Measurements from ENCODE around the gene PLCG2.
A peak's percentile ranks its signal among the peaks of the same experiment; 100 is the strongest.
"Not testable (repeated sequence)": the region's sequence is repeated elsewhere in the genome, so short reads cannot be mapped to it uniquely, and the experiment has no call there.

Gene PLCG2

GRCh38 chr16:81850197-81850944, 71.3 kb downstream of the PLCG2 start:
- no peak for DNase-seq

GRCh38 chr16:81852347-81852746, 73.3 kb downstream of the PLCG2 start:
- DNase-seq, result no peak

GRCh38 chr16:81855552-81856153, 76.6 kb downstream of the PLCG2 start:
- no peak for DNase-seq

DNA sequence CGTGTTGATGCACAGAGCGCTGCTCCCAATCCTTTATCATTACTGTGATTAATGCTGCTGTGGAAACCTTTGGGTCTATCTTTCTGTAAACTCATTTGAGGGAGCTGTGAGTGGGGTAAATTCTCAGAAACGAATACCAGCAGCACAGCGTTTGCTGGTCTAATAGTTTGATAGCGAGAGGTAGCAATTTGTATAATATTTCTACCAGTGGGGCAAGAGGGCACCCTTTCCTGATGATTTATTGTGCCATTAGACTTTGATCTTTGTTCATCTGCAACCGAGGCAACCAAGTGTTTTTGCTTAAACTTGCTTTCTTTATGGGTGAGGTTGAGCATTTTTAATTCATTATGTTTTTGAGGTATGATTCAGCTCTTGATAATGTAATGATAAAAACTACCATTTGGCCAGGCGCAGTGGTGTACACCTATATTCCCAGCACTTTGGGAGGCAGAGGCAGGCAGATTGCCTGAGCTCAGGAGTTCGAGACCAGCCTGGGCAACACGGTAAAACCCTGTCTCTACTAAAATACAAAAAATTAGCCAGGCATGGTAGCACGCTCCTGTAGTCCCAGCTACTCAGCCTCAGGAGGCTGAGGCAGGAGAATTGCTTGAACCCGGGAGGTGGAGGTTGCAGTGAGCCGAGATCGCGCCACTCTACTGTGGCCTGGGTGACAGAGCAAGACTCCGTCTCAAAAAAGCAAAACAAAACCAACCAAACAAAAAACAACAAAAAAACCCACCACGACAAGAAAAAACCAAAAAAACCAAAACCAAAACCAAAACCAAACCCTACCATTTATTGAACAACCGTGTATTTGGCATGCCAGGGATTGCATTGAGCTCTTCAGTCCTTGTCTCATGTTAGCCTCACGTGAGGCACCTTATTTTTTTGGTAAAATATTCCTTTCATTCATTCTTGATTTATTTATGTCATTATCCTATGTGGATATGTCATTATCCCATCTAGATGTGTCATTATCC, 81.5 kb downstream of the PLCG2 start:
- DNase-seq, result no peak

DNA sequence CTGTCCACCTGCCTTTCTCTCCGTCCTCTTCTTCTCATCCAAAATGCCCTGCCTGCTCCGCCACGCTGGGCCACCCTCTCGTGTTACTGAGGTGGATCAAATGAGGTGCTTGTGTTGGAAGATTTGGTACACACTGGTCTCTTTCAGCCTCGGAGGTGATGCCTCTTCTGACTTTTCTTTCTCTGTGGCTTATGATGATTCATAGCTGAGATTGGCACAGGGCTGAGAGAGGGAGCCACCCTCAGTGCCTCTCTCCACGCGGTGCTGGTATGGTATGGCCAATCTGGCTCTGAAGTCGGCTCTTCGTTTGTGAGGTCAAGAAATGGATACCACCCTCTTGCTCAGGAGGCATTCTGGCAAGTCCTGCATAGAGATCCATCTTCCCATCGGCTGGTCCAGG, 82.4 kb downstream of the PLCG2 start:
- no peak for DNase-seq

DNA sequence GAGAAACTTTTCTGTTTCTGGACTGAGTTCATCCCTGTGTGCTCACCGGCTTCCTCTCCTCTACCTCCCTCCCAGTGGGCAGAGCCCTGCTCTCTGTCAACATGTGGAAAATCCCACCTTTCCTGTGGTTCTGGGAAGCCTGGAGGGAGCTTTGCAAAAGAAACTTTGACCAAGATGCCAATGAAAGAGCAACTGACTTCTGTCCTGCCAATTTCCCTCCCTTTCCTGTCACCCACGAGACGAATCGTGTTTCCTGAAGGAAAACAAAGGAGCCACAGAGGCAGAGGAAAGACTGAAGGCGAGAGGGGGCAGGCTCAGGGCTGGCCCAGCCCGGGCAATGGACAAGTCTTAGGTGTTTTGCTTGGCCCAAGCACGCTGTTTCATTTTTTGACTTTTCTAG, 82.8 kb downstream of the PLCG2 start:
- no peak for DNase-seq

DNA sequence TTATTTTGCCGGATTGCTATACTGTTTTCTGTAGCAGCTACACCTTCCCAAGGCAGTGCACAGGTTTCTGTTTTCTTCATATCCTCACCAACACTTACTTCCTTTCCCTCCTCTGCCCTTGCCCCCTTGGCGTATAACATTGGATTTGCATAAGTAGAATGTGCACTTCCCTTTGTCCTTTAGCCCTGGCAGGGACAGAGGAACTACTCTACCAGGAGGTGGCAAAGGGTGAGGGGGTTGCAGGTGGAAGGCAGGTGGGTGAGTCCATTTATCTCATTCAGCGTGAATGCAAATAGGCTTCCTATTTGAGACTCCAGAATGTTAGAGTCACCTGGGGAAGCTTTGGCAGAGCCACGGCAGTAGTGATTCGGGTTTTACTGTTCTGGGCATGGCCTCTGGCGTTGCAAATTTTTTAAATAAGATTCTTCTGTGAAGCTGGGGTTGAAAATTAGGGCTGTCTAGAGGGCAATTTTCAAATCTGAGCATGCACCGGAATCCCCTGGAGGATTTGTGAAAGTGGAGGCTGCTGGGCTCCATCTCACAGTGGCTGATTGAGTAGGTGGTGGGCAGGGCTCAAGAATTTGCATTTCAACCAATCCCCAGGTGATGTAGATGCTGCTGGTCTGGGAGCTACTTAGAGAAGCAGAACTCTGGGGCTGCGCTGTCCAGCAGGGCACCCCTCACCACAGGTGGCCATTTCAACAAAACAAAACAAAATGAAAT, 84.7 kb downstream of the PLCG2 start:
- no peak for DNase-seq

DNA sequence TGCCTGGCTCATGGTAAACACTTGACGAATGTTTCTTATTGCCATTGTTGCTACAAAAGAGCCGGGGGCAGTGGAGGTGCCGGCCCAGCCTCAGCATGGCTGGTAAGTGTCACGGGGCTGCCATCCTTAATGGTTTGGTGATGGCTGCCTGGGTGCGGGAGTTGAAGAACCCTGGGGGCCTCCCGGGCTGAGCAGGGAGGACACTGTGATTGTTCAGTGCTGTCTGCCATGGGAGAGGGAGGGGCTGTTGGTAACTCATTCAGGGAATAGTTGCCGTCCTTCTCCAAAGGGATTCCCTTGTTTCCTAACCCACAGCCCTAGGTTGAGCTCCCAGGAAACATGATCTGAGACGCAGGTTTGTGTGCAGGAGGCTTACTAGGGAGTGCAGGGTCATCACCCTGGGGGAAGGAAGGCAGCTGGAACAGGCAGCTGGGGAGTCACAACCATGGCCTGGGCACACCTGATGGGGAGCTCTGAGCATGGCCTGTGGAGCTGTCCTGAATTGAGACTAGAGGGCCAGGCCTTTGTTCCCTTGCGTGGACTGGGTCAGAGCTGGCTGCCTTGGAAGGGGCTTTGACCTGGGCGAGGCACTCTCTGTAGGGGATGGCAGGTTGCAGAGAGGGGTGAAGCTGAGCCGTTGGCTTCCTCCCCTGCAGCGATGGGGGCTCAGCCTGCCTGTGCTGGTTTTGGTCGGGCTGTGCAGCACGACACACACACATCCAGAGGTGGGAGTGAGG, 85.7 kb downstream of the PLCG2 start:
- DNase-seq, result no peak

GRCh38 chr16:81866820-81867440, 87.8 kb downstream of the PLCG2 start:
- DNase-seq, result no peak

DNA sequence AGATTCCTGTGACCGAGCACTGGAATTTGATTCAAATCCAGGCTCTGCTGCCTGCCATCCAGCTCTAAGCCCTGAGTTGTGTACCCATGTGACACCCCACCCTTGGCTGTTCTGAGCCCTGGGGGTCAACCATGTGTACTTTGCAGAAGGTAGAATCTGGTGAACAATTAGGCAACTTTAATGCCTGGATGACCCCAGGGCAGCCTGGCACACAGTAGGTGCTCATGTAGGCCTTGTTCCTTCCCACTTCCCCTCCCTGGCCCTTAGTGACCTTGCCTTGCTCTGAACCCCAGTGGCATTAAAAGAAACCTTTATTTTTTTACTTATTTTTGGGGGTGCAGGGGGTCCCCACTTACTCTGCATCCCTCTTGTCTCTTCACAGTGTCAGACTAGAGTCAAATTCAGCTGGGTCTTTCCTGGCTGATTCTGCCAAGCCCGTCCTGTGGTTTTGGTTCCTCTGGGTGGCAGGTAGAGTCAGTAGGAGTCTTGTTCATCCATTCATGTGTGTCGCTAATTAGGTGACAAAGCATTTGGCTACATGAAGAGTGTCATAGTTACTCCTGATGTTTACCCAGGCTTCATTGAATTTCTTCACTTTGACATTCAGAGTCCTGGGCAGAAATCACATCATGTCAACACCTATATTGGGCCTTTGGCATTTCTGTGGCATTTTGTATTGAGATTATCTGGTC, 89.1 kb downstream of the PLCG2 start:
- DNase-seq, result no peak

DNA sequence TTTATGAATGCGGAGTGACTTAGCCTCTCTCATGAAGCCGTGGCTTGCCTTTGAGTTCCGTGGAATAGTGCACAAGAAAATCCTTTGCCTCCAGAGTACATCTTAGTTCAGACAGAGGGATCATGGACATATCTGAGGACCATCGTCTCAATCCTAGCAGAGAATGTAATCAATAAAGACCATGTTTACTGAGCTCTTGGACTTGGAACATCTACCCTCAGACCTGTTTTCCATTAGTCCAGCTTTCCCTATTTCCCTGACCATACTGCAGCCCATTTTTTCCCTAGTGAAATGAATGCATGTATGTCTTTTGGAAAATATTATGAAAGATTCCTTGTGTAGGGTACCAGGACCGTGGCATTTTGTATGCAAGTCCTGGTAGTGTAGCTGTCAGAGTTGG, 90.2 kb downstream of the PLCG2 start:
- no peak for DNase-seq

DNA sequence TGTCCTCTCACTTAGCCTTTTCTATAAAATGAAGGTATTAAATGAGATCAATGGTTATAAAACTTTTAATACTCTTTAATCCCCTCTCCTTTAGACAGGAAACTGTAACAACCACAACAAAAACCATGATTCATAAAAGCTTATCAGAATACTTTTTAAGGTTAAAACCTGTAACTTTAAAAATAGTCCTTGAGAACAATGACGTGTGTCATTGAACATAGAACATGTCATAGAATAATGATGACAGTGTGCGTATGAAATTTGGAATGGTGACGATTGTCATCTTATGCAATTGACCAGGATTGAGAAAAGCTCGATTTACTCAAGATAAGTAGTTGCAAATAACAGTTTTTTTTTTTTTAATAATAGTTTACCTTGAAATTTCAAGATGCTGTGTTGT, 94.1 kb downstream of the PLCG2 start:
- no peak for DNase-seq

- DNase-seq, result peak; percentile 49 to 56
These were observed 95.0 kb downstream of the PLCG2 start for GRCh38 chr16:81873843-81874752.

- DNase-seq, result no peak
These were observed 96.4 kb downstream of the PLCG2 start for GRCh38 chr16:81875461-81875860.

DNA sequence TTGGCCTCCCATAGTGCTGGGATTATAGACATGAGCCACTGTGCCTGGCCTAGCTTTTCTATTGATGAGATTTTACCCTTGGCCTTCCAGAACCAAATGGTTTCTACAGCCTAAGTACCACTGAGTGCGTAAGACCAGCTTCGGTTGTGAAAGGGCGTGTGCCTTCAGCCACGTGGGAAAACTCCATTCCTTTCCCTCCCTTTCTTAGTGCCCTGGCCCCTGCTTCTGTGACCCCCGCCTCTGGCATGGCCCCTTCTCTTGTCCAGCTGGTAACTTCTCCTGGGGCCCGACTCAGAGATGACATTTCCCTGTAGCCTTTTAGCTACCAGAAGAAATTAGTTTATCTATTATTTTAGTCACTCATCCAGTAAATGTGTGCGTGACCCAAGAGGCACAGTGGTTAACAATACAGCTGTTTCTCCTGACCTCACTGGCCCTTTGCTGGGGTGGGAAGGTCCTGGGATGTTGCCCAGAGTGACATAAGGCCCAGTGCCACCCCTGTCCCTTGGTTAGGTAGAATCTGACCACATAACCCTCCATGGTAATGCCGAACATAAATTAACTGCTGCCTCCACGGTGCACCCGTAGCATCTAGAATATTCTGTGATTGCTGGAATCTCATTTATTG, 97.3 kb downstream of the PLCG2 start:
- DNase-seq, result no peak

DNA sequence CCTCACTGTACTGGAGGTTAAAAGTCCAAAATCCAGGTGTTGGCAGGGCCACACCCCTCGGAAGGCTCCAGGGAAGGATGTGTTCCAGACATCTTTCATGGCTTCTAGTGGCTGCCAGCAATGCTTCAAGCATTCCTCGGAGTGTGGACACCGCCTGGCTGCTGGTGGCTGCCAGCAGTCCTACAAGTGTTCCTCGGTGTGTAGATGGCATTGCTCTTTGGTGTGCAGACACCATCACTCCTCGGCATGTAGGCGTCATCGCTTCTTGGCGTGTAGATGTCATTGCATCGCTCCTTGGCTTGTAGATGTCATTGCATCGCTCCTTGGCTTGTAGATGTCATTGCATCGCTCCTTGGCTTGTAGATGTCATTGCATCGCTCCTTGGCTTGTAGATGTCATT, 98.4 kb downstream of the PLCG2 start:
- not testable (repeated sequence) for DNase-seq

DNA sequence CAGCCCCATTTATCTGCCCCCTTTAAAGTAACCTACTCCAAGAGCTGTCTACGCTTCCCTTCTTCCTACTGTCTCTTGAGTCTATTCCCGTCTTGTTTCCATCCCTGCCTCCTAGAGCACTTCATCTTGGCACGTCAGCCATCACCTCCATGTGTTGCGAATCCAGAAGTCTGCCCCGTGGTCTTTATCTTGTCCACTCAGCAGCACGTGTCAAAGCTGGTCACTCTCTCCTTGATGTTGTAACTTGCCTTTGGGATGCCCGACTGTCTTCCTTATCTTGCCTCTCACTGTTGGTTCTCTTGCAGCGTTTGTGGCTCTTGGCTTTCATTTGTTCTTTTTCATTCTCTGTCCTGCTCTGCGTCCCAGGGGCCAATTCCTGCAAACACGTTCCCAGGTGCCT, 99.4 kb downstream of the PLCG2 start:
- no peak for DNase-seq

DNA sequence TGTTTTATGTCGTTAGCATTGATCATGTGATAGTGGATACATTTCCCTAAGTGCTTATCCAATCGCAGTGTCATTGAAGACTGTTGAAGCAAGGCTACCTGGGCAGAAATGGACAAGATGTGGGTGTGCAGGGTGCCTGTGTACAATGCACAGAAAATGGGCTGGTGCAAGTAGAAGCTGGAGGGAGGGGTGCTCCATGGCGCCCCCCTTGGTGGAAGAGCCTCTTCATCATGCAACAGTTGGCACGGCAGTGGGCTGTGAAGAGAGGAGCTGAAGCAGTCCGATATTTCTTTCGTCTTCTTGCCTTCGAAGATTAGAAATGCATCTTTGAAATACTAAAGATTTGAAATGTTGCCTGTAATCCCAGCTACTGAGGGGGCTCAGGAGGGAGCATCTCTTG, 100.5 kb downstream of the PLCG2 start:
- peak; percentile 13 to 36 for DNase-seq

DNA sequence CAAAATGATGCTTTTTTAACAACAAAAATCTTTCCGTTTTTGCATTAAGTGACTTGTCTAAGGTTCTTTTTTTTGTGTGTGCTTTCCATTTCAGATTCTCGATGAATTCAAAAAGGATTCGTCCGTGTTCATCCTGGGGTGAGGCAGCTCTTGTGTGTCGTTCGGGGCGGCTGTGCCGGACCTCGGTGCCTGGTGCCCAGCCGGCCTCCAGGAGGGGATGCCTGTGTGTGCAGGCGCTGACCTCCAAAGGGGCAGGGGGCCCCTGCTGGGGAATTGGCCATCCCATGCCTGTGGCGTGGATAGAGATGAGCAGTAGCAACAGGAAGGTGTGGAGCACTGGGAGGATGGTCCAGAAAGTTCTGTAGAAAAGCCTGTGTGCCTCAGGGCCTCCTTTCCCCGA, 101.7 kb downstream of the PLCG2 start:
- no peak for DNase-seq

GRCh38 chr16:81881228-81881627, 102.1 kb downstream of the PLCG2 start:
- DNase-seq, result no peak
